HUES64 (cell line): ENCODE results near the gene SUPT5H.

ENCODE experiments used
- H3K27ac ChIP-seq: 2 replicates; pipeline ENCODE4 v1.7.0; 2013; ENCODE audit warnings: low read depth, low read length, inconsistent platforms
- H3K27me3 ChIP-seq: 2 replicates; pipeline ENCODE4 v1.6.1; 2013; ENCODE audit warnings: mild to moderate bottlenecking, low read length; ENCODE audit not compliant: insufficient read depth
- H3K36me3 ChIP-seq: 2 replicates; pipeline ENCODE4 v1.6.1; 2013; ENCODE audit warnings: mild to moderate bottlenecking, low read length; ENCODE audit not compliant: insufficient read depth
- H3K4me1 ChIP-seq: 2 replicates; pipeline ENCODE4 v1.6.1; 2013; ENCODE audit warnings: mild to moderate bottlenecking, low read length, moderate library complexity; ENCODE audit not compliant: insufficient read depth
- H3K4me3 ChIP-seq: 2 replicates; pipeline ENCODE4 v1.5.1; 2013; ENCODE audit warnings: mild to moderate bottlenecking, low read length, moderate library complexity
- H3K9ac ChIP-seq: 2 replicates; pipeline ENCODE4 v1.6.1; 2013; ENCODE audit warnings: mild to moderate bottlenecking, low read depth, low read length
- H3K9me3 ChIP-seq: 2 replicates; pipeline ENCODE4 v1.6.1; 2013; ENCODE audit warnings: low read depth, low read length; ENCODE audit not compliant: insufficient read depth
- WGBS: fragments of 150-250, 120-280 bp; methylation state at CpG from one replicate; pipeline ENCODE4 v1.1.7; 2013; ENCODE audit warnings: missing lambda C conversion rate; 5-methylcytosine and 5-hydroxymethylcytosine counted together

SUPT5H gene

DNA sequence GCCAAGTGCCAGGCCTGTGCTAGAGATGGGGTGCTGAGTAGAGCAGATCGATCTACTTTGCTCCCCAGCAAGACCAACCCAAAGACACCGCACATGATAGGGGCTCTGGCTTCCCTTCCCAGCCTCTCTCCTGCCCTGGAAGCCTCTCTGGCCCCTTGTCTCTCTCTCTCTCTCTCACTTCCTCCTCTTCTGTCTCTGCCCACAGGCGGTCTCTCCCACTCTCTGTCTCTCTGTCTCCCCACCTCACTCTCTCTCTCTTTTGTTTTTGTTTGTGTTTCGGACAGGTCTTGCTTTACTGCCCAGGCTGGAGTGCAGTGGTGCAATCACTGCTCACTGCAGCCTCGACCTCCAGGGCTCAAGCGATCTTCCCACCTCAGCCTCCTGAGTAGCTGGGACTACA, 70.9 kb downstream of the SUPT5H start:
- H3K27me3 ChIP-seq: peaks cover 26% of the 10 kb centered on the region
- 52% methylated on average over 6 of the region's 6 CpGs for WGBS
- H3K4me1 ChIP-seq: peaks cover 3% of the 10 kb centered on the region
- peak overlapping the region; percentile 89 for H3K4me3 ChIP-seq
- H3K9ac ChIP-seq: peak overlapping the region; percentile 77
- no peaks in the 10 kb centered on the region for H3K9me3 ChIP-seq
- no peak overlapping the region for H3K27ac ChIP-seq
- H3K36me3 ChIP-seq: peaks cover 11% of the 10 kb centered on the region

DNA sequence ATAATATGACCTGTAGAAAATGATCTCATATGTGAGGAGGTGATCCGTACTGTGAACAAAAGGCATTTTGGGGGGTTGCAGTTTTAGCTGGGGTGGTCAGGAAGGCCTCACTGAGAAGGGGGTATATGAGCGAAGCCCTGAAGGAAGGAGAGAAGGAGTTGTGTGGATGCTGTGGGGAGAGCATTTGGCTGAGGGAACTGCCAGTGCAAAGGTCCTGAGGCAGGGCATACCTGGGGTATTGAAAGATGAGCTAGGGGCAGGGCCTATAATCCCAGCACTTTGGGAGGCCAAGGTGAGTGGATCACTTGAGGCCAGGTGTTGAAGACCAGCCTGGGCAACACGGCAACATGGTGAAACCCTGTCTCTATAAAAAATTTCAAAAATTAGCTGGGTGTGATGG, 72.0 kb downstream of the SUPT5H start:
- no peak overlapping the region for H3K4me3 ChIP-seq
- H3K4me1 ChIP-seq: peaks cover 3% of the 10 kb centered on the region
- H3K9me3 ChIP-seq: no peaks in the 10 kb centered on the region
- H3K27me3 ChIP-seq: peaks cover 26% of the 10 kb centered on the region
- H3K9ac ChIP-seq: no peak overlapping the region
- H3K36me3 ChIP-seq: peaks cover 11% of the 10 kb centered on the region
- H3K27ac ChIP-seq: no peak overlapping the region
- 77% methylated on average over 3 of the region's 3 CpGs for WGBS

DNA sequence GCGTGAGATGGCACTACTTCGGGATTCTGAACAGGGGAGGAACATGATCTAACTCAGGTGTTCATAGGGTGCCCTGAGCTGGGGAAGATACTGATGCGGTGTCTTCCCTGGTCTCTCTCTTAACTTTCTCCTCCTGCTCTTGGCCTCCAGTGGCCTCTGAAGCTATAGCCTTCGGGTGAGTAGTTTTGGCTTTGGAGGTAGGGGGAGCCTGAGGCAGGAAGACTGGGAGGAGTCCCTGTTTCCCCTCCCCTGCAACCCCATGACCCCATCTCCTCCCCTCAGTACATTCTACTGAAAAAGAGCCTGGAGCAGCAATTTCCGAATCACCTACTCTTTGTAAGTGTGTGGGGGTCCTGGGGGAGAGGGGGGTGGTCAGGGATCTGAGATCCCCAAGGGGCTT, 73.1 kb downstream of the SUPT5H start:
- peaks cover 3% of the 10 kb centered on the region for H3K4me1 ChIP-seq
- peak overlapping the region; percentile 42 for H3K4me3 ChIP-seq
- H3K27me3 ChIP-seq: peaks cover 26% of the 10 kb centered on the region
- H3K9me3 ChIP-seq: no peaks in the 10 kb centered on the region
- H3K36me3 ChIP-seq: peaks cover 15% of the 10 kb centered on the region
- peak overlapping the region; percentile 51; the same call in 1 of the 2 replicates for H3K27ac ChIP-seq
- H3K9ac ChIP-seq: peak overlapping the region; percentile 25; the same call in 1 of the 2 replicates
- 82% methylated on average over 4 of the region's 5 CpGs for WGBS

DNA sequence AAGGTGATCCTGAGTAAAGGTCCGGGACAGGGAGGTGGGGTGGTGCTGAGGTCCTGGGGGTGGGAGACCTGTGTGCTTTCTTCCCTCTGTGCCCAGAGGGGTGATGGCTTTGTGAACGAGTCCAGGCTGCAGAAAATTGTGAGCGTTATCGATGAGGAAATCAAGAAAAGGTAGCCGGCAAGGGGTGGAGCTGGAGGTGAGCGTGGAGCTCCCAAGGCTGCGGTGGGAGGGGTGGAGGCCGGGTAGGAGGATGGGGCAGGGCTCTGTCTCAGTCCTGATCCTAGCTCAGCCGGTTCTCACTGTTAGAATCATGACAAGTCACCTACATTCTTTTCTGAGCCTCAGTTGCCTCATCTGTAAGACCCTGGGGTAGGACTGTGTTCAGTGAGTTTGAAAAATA, 73.6 kb downstream of the SUPT5H start:
- no peaks in the 10 kb centered on the region for H3K9me3 ChIP-seq
- peaks cover 3% of the 10 kb centered on the region for H3K4me1 ChIP-seq
- peak overlapping the region; percentile 42 for H3K4me3 ChIP-seq
- WGBS: 46% methylated on average over 9 of the region's 9 CpGs
- H3K36me3 ChIP-seq: peaks cover 15% of the 10 kb centered on the region
- peak overlapping the region; percentile 51; the same call in 1 of the 2 replicates for H3K27ac ChIP-seq
- H3K9ac ChIP-seq: peak overlapping the region; percentile 25; the same call in 1 of the 2 replicates
- peaks cover 22% of the 10 kb centered on the region for H3K27me3 ChIP-seq

DNA sequence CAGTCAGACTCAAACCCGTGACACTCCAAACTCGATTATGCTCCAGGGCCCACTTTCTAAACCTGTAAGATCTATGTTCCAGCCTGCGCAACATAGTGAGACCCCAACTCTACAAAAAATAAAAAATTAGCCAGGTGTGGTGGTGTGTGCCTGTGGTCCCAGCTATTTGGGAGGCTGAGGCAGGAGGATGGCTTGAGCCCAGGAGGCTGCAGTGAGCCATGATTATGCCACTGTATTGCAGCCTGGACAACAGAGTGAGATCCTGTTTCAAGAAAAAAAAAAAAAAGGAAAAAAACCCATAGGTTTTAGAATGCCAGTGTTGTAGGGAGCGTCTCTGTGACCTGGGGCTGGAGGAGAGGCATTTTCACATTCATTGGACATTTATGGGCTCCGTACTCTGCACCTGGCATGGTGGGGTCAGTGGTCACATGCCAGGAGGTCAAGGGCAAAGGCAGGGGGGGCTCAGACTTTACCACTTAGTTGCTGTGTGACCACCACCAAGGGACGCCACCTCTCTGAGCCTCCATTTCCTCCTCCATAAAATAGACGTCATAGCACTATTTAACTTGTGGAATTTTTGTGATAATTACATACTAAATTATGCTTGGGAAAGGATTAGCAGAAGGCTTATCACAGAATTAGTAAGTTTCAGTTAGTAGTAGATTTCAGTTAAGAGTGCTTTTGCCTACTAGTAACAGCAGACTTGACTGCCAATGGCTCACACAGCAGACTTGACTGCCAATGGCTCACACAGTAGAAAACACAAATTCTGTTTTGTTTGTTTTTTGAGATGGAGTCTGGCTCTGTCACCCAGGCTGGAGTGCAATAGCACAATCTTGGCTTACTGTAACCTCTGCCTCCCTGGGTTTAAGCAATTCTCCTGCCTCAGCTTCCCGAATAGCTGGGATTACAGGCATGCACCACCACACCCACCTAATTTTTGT, 75.4 kb downstream of the SUPT5H start:
- H3K9ac ChIP-seq: no peak overlapping the region
- peaks cover 3% of the 10 kb centered on the region for H3K4me1 ChIP-seq
- no peak overlapping the region for H3K27ac ChIP-seq
- peaks cover 15% of the 10 kb centered on the region for H3K36me3 ChIP-seq
- WGBS: 88% methylated on average over 6 of the region's 8 CpGs
- no peaks in the 10 kb centered on the region for H3K9me3 ChIP-seq
- H3K27me3 ChIP-seq: peaks cover 5% of the 10 kb centered on the region
- H3K4me3 ChIP-seq: no peak overlapping the region

DNA sequence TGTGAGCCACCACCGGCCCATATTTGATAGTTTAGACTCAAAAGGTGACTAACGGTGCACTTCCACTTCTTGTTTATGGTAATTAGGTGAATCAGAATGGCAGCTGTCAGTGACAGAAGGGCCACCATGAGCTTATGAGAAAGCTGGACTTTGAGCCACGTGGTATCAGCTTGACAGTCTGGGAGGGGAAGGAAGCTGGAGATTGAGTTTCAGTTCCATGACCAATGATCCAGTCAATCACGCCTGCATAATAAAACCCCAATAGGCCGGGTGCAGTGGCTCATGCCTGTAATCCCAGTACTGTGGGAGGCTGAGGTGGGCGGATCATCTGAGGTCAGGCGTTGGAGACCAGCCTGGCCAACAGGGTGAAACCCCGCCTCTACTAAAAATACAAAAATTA, 79.1 kb downstream of the SUPT5H start:
- H3K27ac ChIP-seq: no peak overlapping the region
- peaks cover 15% of the 10 kb centered on the region for H3K36me3 ChIP-seq
- no peaks in the 10 kb centered on the region for H3K4me1 ChIP-seq
- no peak overlapping the region for H3K9ac ChIP-seq
- H3K9me3 ChIP-seq: no peaks in the 10 kb centered on the region
- H3K27me3 ChIP-seq: no peaks in the 10 kb centered on the region
- WGBS: 92% methylated on average over 8 of the region's 8 CpGs
- H3K4me3 ChIP-seq: no peak overlapping the region

DNA sequence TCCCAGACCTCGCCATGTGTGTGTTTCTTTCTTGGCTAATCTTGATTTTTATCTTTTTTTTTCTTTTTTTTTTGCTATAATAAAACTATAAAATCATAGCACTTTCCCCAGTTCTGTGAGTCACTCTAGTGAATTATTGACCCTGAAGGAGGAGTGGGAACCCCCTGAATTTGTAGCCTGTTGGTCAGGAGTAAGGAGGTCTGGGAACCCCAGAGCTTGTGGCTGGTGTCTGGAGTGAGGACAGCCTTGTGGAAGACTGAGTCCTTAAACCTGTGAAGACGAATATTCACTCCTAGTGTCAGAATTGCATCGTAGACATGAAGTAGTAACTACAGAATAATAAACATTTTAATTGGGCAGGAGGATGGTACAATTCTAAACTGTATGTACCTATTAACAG, 79.8 kb downstream of the SUPT5H start:
- no peak overlapping the region for H3K9ac ChIP-seq
- 90% methylated on average over 3 of the region's 3 CpGs for WGBS
- no peaks in the 10 kb centered on the region for H3K4me1 ChIP-seq
- H3K27ac ChIP-seq: no peak overlapping the region
- no peak overlapping the region for H3K4me3 ChIP-seq
- H3K27me3 ChIP-seq: no peaks in the 10 kb centered on the region
- H3K36me3 ChIP-seq: peaks cover 14% of the 10 kb centered on the region
- H3K9me3 ChIP-seq: no peaks in the 10 kb centered on the region
